K562 (cell line): ENCODE data around the gene VMP1. TPM values are rescaled to one million over a fixed set of nuclear protein-coding genes. Genes with fewer than 3 reads are reported as not detected.

Source experiments
- BRD4 ChIP-seq: fragments of 200-600 bp; sonication (generic); IDR thresholded peaks from 2 replicates; pipeline ENCODE4 v1.6.1; 2017; ENCODE audit warnings: inconsistent platforms
- CREB3 ChIP-seq: fragments of 450-650 bp; conservative IDR thresholded peaks from 2 replicates; pipeline ENCODE4 v1.6.1; 2016; ENCODE audit warnings: missing genetic modification characterization, low read depth, mild to moderate bottlenecking, missing compliant biosample characterization, moderate library complexity
- CREB3L1 ChIP-seq: fragments of 450-650 bp; IDR thresholded peaks from 2 replicates; pipeline ENCODE4 v1.6.1; 2014; ENCODE audit warnings: low read depth, mild to moderate bottlenecking, moderate library complexity, borderline replicate concordance
- CREB5 ChIP-seq: fragments of 250-450 bp; sonication (Bioruptor Pico); IDR thresholded peaks from 2 replicates; pipeline ENCODE4 v1.5.0; 2020; ENCODE audit warnings: mild to moderate bottlenecking
- CSDE1 ChIP-seq, 2 experiments: fragments of 450-650 bp; IDR thresholded peaks; 2 replicates each; pipeline ENCODE4 v1.6.1; 2016; ENCODE audit warnings: mild to moderate bottlenecking in 1 of 2
- ERF ChIP-seq: fragments of 450-650 bp; formaldehyde crosslinking; IDR thresholded peaks from 2 replicates; pipeline ENCODE4 v1.4.0; 2020; ENCODE audit warnings: mild to moderate bottlenecking, mixed read lengths
- GABPB2 ChIP-seq: fragments of 250-450 bp; sonication (Bioruptor Pico); conservative IDR thresholded peaks from 2 replicates; pipeline ENCODE4 v1.5.1; 2021; ENCODE audit warnings: mild to moderate bottlenecking
- GTF2A2 ChIP-seq: IDR thresholded peaks from 2 replicates; pipeline ENCODE4 v1.6.1; 2016; ENCODE audit warnings: mild to moderate bottlenecking, missing genetic modification characterization, missing compliant biosample characterization
- HMBOX1 ChIP-seq: sonication (generic); IDR thresholded peaks from 2 replicates; pipeline ENCODE4 v1.6.1; 2016
- HNRNPH1 ChIP-seq: fragments of 200-400 bp; formaldehyde crosslinking; optimal IDR thresholded peaks from 2 replicates; pipeline ENCODE3; 2017; ENCODE audit warnings: low read depth, mild to moderate bottlenecking, low read length, moderate library complexity
- MAX ChIP-seq: sonication (generic); formaldehyde crosslinking; IDR thresholded peaks from 2 replicates; pipeline ENCODE4 v1.9.0; 2022; ENCODE audit warnings: mild to moderate bottlenecking, missing genetic modification reagents
- MBD2 ChIP-seq: sonication (generic); IDR thresholded peaks from 2 replicates; pipeline ENCODE4 v1.6.1; 2016; ENCODE audit warnings: low read depth, borderline replicate concordance
- MED1 ChIP-seq: sonication (generic); formaldehyde crosslinking; IDR thresholded peaks from 2 replicates; pipeline ENCODE4 v1.8.1; 2023; ENCODE audit warnings: missing genetic modification reagents, borderline replicate concordance
- MIER1 ChIP-seq: fragments of 450-650 bp; IDR thresholded peaks from 2 replicates; pipeline ENCODE4 v1.6.1; 2016; ENCODE audit warnings: antibody characterized with exemption, mild to moderate bottlenecking, low read depth
- POLR2B ChIP-seq: fragments of 450-650 bp; IDR thresholded peaks from 2 replicates; pipeline ENCODE4 v1.6.1; 2018; ENCODE audit warnings: low read depth; ENCODE audit not compliant: partially characterized antibody
- STAT5A ChIP-seq: IDR thresholded peaks from 2 replicates; pipeline ENCODE4 v1.6.1; 2012; ENCODE audit warnings: low read length, inconsistent platforms, borderline replicate concordance
- TAF9B ChIP-seq: fragments of 450-650 bp; IDR thresholded peaks from 2 replicates; pipeline ENCODE4 v1.6.1; 2018; ENCODE audit warnings: mild to moderate bottlenecking; ENCODE audit not compliant: partially characterized antibody
- ZFP91 ChIP-seq: sonication (generic); formaldehyde crosslinking; IDR thresholded peaks from 2 replicates; pipeline ENCODE4 v1.8.0; 2022; ENCODE audit warnings: mild to moderate bottlenecking, missing genetic modification reagents
- ZNF253 ChIP-seq: fragments of 250-450 bp; sonication (Bioruptor Pico); conservative IDR thresholded peaks from 2 replicates; pipeline ENCODE4 v1.6.1; 2021; ENCODE audit warnings: mild to moderate bottlenecking
- ZNF766 ChIP-seq: fragments of 200-800 bp; sonication (Bioruptor generic); conservative IDR thresholded peaks from 2 replicates; pipeline ENCODE4 v1.6.1; 2016; ENCODE audit warnings: missing genetic modification characterization, missing compliant biosample characterization
- ZNF778 ChIP-seq: fragments of 450-650 bp; formaldehyde crosslinking; IDR thresholded peaks from 2 replicates; pipeline ENCODE4 v1.4.0; 2020; ENCODE audit warnings: mild to moderate bottlenecking, moderate library complexity
- ZNF785 ChIP-seq: fragments of 250-450 bp; sonication (Bioruptor Pico); IDR thresholded peaks from 2 replicates; pipeline ENCODE4 v1.4.0; 2020; ENCODE audit warnings: mild to moderate bottlenecking
- polyA plus RNA-seq, 8 experiments: library from polyadenylated mRNA; depleted of rRNA in 4 of 8; stranded (reverse) in 5 of 8; unstranded in 3 of 8; fragments of >200 nt; fragmentation: Nextera tagmentation in 2 of 8; fragmentation: Illumina TruSeq in 1 of 8; extraction: Ambion mirVana in 2 of 8; extraction: Trizol in 1 of 8; gene quantifications; 2 replicates each; pipeline versions ENCODE4 v1.2.1 to v1.2.3, GENCODE V29; 2011 to 2014; ENCODE audit warnings: inconsistent platforms in 1 of 8, missing spikeins in 1 of 8
- total RNA-seq, 7 experiments: library from RNA; depleted of rRNA in 6 of 7; stranded (reverse); fragments of >200 nt in 6 of 7; fragmentation: Illumina TruSeq in 2 of 7; extraction: Trizol in 2 of 7; gene quantifications; 2 replicates each; pipeline versions ENCODE4 v1.2.1 to v1.2.3, GENCODE V29; 2011 to 2021; ENCODE audit warnings: low replicate concordance in 1 of 7

VMP1 gene
- total and polyA plus RNA-seq, 9 of the 15 experiments (the other 6 are each of a cell fraction or from before 2014, with no cell fraction given): 123 to 304 (median 151) TPM

- TF ChIP-seq MBD2 (0 out of 2 replicates have a peak, but pooled peaks have one; percentile 73), CREB5 (CRISPR knock-in tag) (no peak), MAX (CRISPR knock-in tag) (no peak), ZNF785 (CRISPR knock-in tag) (no peak), HMBOX1 (peak; percentile 97), GABPB2 (CRISPR knock-in tag) (no peak), TAF9B (peak; percentile 63), HNRNPH1 (no peak), CSDE1 (IDR thresholded peaks at IDR 0.05) (no peak; a peak in 1 of 4 replicates), ZNF253 (CRISPR knock-in tag) (no peak), BRD4 (0 out of 2 replicates have a peak, but pooled peaks have one; percentile 72), POLR2B (no peak), CREB3L1 (peak; percentile 47; the same call in 1 of the 2 replicates), MED1 (no peak), ERF (CRISPR knock-in tag) (no peak), ZNF778 (CRISPR knock-in tag) (no peak), CREB3 (tag) (peak; percentile 41; the same call in 1 of the 2 replicates), MIER1 (peak; percentile 76; the same call in 1 of the 2 replicates), STAT5A (peak; percentile 76), GTF2A2 (tag) (no peak), ZFP91 (no peak), ZNF766 (peak; percentile 35; the same call in 1 of the 2 replicates)
Measured at GRCh38 chr17:59829217-59830006, 122.0 kb downstream of the VMP1 start (continued).
